ENCODE data around the gene MPV17.

GRCh38 chr2:27308359-27308881, 14.5 kb downstream of the MPV17 start, which contains the start of gene UCN:
- no peak for TF ChIP-seq POLR2AphosphoS5 (IDR thresholded peaks at IDR 0.05)
- no peak for TF ChIP-seq CTCF (IDR thresholded peaks at IDR 0.05)
- TF ChIP-seq POLR2A (IDR thresholded peaks at IDR 0.05), result no peak

Measured in suprapubic skin (tissue), 4 donors.